NCI-H1092 (cell line): ENCODE data around the gene VIPR2.
"Not testable (repeated sequence)": the region's sequence is repeated elsewhere in the genome, so short reads cannot be mapped to it uniquely, and the experiment has no call there.

Source experiments
- DNase-seq: peaks from one replicate; lab custom pipeline; 2025; lab: John Stamatoyannopoulos, UW

VIPR2 gene

DNA sequence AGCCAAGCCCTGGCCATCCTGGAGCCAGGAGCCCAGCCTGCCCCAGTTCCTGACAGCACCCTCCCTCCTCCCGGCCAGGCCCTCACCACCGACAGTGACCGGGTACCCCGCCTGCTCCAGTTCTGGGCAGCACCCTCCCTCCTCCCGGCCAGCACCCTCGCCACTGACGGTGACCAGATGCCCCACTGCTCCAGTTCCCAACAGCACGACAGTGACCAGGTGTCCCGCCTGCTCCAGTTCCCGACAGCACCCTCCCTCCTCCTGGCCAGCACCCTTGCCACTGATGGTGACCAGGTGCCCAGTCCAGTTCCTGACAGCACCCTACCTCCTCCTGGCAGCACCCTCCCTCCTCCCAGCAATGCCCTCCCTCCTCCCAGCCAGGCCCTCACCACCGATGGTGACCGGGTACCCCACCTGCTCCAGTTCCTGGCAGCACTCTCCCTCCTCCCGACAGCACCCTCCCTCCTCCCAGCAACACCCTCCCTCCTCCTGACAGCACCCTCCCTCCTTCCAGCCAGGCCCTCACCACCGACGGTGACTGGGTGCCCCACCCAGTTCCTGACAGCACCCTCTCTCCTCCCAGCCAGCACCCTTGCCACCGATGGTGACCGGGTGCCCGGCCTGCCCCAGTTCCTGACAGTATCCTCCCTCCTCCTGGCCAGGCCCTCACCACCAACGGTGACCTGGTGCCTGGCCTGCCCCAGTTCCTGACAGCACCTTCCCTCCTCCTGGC is 40.3 kb downstream of the VIPR2 start:
- no peak for DNase-seq

DNA sequence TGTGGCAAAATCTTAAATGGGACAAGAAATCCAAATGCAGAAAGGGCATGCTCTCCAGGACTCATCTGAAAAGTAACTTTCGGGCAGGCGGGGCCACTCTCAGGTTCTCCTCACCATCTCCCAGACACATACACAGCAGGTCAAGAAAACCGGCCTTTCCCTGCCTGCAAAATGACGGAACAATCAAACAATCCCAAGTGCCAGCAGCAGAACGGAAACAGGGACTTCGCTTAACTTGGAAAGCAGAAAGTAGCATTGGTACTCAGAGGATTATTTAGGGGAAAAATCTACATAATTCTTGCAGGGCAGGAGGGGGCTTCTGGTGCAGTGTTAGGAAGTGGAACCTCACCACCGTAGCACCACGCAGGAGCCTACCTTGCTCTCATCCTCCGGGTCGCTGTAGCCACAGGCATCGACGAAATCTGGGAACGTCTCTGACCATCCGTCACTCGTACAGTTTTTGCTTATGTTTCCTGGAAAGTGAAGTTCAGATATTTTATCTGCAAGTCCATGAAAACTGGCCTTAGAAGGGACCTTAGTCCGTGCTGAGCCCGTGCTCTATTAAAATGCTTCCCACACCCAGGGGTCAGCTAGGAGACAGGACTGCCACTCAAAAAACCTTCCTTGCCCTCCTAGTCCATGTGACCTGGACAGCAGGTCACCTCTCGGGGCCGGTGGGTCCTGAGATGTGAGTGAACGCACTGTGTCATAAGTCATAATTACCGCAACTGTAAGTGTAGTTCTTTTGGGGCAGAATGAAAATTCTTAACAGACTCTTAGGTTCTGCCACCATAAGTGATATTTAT is 41.1 kb downstream of the VIPR2 start:
- DNase-seq, result no peak

- no peak for DNase-seq
Observed at GRCh38 chr7:159102681-159103381, 41.8 kb downstream of the VIPR2 start.

GRCh38 chr7:159101661-159102091 is 43.0 kb downstream of the VIPR2 start:
- DNase-seq, result not testable (repeated sequence)

GRCh38 chr7:159101083-159101395 is 43.6 kb downstream of the VIPR2 start:
- not testable (repeated sequence) for DNase-seq

- DNase-seq, result not testable (repeated sequence)
Observed at GRCh38 chr7:159100281-159101082, 44.2 kb downstream of the VIPR2 start.

GRCh38 chr7:159099711-159100231 is 44.9 kb downstream of the VIPR2 start:
- DNase-seq, result no peak

GRCh38 chr7:159098811-159099655 is 45.6 kb downstream of the VIPR2 start:
- no peak for DNase-seq

DNA sequence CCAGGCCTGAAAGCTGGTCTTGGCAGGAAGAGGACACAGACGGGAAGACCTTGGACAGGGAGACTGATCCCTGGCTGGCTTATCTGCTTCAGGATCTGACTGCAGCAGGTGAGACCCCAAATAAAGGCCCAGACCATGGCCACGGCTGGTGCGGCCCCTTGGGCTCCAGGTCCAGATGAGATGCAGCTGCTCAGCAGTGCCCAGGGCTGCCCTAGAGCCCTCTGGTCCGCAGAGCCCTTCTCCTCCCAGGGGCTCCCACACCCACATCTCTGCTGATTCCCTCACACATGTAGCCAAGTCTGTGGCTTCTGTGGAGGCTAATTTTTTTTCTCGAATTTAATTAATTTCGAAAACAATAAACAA is 46.3 kb downstream of the VIPR2 start:
- DNase-seq, result no peak

DNA sequence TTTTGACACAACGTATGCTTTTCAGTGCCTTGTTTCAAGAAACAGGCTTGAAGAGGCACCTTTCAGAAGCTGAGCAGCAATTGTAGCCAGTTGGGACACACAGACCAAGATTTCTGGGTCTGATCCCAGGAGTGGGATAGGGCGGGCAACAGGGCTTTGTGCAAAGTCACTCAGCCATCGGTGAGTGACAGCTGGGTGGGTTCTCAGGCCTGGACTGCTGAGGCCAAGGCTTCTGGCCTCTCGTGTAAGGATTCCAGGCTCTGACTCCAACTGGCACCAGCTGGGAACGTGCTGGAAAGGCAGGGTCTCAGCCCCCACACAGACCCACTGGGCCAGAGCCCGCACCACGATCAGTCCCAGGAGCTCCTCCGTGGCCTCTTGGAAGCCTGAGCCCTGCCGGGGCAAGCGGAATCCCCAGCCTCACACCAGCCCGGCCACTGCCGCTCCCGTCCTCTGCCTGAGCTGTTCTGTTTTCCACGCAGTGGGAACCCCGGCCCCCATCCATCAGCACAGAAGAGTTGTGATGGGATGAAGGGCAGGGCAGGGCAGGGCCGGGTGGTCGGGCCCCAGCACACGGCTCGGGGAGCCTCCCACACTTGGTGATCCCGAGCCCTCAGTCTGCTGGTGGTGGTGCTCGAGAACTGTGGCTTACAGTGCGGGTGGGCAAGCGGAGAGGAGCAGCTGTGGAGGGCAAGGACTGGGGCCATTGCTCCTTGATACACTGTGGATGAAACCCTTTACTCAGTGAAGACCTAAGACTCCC is 46.8 kb downstream of the VIPR2 start:
- DNase-seq, result no peak

- no peak for DNase-seq
Observed at GRCh38 chr7:159096736-159097581, 47.7 kb downstream of the VIPR2 start.

GRCh38 chr7:159095979-159096411 is 48.7 kb downstream of the VIPR2 start:
- no peak for DNase-seq

GRCh38 chr7:159094919-159095915 is 49.5 kb downstream of the VIPR2 start:
- no peak for DNase-seq

- DNase-seq, result no peak
Observed at GRCh38 chr7:159094023-159094740, 50.5 kb downstream of the VIPR2 start.

DNA sequence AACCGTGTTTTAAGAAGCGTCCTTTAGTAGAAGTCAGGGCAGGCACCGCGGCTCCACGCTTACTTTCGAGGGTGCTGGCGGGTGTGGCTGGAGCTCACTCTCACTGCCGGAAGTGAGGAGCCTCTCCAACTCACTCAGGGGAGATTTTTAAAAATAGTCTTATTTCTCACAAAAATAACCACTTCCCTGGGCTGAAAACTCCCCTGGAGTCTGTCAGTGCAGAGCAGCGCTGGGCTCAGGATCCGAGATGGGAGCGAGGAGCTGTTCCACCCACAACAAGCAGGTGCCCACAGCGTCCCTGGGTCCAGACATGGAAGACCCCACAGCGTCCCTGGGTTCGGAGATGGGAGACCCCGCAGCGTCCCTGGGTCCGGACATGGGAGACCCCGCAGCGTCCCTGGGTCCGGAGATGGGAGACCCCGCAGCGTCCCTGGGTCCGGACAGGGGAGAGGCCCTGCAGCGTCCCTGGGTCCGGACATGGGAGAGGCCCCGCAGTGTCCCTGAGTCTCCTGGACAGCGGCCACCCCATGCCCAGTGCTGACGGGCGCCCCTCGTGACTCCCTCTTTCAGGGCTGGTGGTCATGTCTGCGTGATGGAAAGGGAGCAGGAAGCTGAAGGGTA is 51.2 kb downstream of the VIPR2 start:
- DNase-seq, result no peak

- no peak for DNase-seq
Observed at GRCh38 chr7:159092701-159093121, 52.0 kb downstream of the VIPR2 start.
